CD4-positive, CD25-positive, alpha-beta regulatory T cell (primary cell): ENCODE measurements around the gene CLIC4. TPM values are rescaled to one million over a fixed set of nuclear protein-coding genes. Genes with fewer than 3 reads are reported as not detected.
"Not testable (repeated sequence)": the region's sequence is repeated elsewhere in the genome, so short reads cannot be mapped to it uniquely, and the experiment has no call there.

Source experiments
- ATAC-seq, 2 donors: fragments of 150-1000 bp; cut with Tn5 transposase; one replicate each; pipeline ENCODE4 v1.10.0; 2021; ENCODE audit warnings: low read depth in 2 of 2, moderate number of reproducible peaks in 2 of 2, moderate library complexity in 1 of 2
- DNase-seq, 3 donors: peaks; one replicate each; pipeline versions ENCODE4 v3.0.0 to v3.0.0-alpha.2; 2012 to 2022; ENCODE audit warnings: mixed read lengths in 1 of 3
- H3K27ac ChIP-seq: one replicate; pipeline ENCODE4 v1.7.0; 2013; ENCODE audit warnings: mild to moderate bottlenecking, low read length; ENCODE audit not compliant: insufficient read depth, poor library complexity, severe bottlenecking
- H3K27me3 ChIP-seq: one replicate; pipeline ENCODE4 v1.7.0; 2013; ENCODE audit warnings: low read length; ENCODE audit not compliant: control insufficient read depth, insufficient read depth
- H3K36me3 ChIP-seq: one replicate; pipeline ENCODE4 v1.7.0; 2013; ENCODE audit warnings: mild to moderate bottlenecking, low read length, moderate library complexity; ENCODE audit not compliant: control insufficient read depth, insufficient read depth
- H3K4me1 ChIP-seq: 2 replicates; pipeline ENCODE4 v1.7.0; 2013; ENCODE audit warnings: mild to moderate bottlenecking, low read length; ENCODE audit not compliant: insufficient read depth, control insufficient read depth, poor library complexity, severe bottlenecking
- H3K4me3 ChIP-seq: one replicate; pipeline ENCODE4 v1.7.0; 2013; ENCODE audit warnings: low read depth, mild to moderate bottlenecking, low read length, moderate library complexity
- H3K9me3 ChIP-seq, 2 experiments: 1 replicate in 1 of 2; 2 replicates in 1 of 2; pipeline ENCODE4 v1.7.0; 2013; ENCODE audit warnings: low read length in 2 of 2, mild to moderate bottlenecking in 1 of 2, moderate library complexity in 1 of 2; ENCODE audit not compliant: control insufficient read depth in 2 of 2
- H3K27ac Mint-ChIP-seq, 3 donors: one replicate each; pipeline ENCODE4 v1.8.0; 2020 to 2022; ENCODE audit warnings: mild to moderate bottlenecking in 3 of 3, mixed read lengths in 3 of 3, moderate library complexity in 2 of 3
- H3K27me3 Mint-ChIP-seq: one replicate; pipeline ENCODE4 v1.8.0; 2022; ENCODE audit warnings: mild to moderate bottlenecking, mixed read lengths
- H3K36me3 Mint-ChIP-seq: one replicate; pipeline ENCODE4 v1.8.0; 2020; ENCODE audit warnings: mixed read lengths
- H3K4me1 Mint-ChIP-seq, 4 donors: one replicate each; pipeline ENCODE4 v1.8.0; 2020 to 2022; ENCODE audit warnings: mixed read lengths in 4 of 4, mild to moderate bottlenecking in 1 of 4
- H3K4me3 Mint-ChIP-seq, 4 donors: one replicate each; pipeline ENCODE4 v1.8.0; 2020 to 2022; ENCODE audit warnings: mild to moderate bottlenecking in 4 of 4, mixed read lengths in 4 of 4, moderate library complexity in 3 of 4
- H3K9me3 Mint-ChIP-seq, 7 donors: one replicate each; pipeline ENCODE4 v1.8.0; 2020 to 2022; ENCODE audit warnings: mixed read lengths in 7 of 7, mild to moderate bottlenecking in 3 of 7, moderate library complexity in 2 of 7
- polyA plus RNA-seq, 4 donors: library from polyadenylated mRNA; unstranded; fragments of 300-500 nt; fragmentation: Illumina TruSeq; gene quantifications; one replicate each; pipeline ENCODE4 v1.2.3, GENCODE V29; 2021
- total RNA-seq: library from RNA; stranded (reverse); gene quantifications from one replicate; pipeline ENCODE4 v1.2.3, GENCODE V29; 2022

The CLIC4 gene
- total and polyA plus RNA-seq, 5 donors from 2014 or later, result 0.08 to 2.1 (median 0.97) TPM

DNA sequence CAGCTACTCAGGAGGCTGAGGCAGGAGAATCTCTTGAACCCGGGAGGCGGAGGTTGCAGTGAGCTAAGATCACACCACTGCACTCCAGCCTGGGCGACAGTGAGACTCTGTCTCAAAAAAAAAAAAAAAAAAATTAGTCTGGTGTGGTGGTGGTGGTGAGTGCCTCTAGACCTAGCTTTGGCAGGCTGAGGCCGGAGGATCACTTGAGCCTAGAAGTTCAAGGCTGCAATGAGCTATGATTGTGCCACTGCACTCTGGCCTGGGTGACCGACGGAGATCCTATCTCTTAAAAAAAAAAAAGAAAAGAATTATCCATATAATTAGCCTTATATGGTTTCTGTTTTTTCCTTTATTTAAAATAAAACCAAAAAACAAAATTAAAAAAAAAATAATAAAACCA lies 10.1 kb downstream of the CLIC4 start:
- H3K4me3 ChIP-seq, H3K9me3 ChIP-seq, H3K4me1 Mint-ChIP-seq, H3K4me1 ChIP-seq, H3K27ac Mint-ChIP-seq, H3K36me3 ChIP-seq, H3K9me3 Mint-ChIP-seq, DNase-seq, ATAC-seq, H3K27ac ChIP-seq, H3K4me3 Mint-ChIP-seq, H3K36me3 Mint-ChIP-seq: not testable (repeated sequence)
- peaks cover 22% of the 10 kb centered on the region for H3K27me3 Mint-ChIP-seq
- peaks cover 10% of the 10 kb centered on the region for H3K27me3 ChIP-seq

DNA sequence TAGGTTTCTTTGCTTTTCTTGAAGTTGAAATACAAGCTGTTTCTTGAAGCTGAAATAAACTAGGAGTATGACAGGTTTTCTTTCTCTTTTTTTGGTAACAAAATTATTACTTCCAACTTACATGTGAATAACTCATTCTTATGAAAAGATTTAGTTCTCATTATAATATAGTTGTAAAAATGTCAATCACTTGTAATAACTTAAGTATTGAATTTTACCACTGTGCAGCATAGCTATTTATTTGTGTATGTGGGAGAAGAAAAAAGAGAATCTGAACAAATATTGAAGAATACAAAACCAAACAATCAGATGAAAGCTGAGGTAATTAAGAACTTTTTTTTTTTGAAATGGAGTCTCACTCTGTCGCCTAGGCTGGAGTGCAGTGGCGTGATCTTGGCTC lies 11.1 kb downstream of the CLIC4 start:
- H3K4me3 ChIP-seq, result no peak overlapping the region
- no peak overlapping the region for H3K4me3 Mint-ChIP-seq
- no peaks in the 10 kb centered on the region for H3K36me3 ChIP-seq
- peaks cover 22% of the 10 kb centered on the region for H3K27me3 Mint-ChIP-seq
- ATAC-seq (no peak), DNase-seq (no peak)
- H3K27me3 ChIP-seq, result peaks cover 17% of the 10 kb centered on the region
- no peaks in the 10 kb centered on the region for H3K9me3 ChIP-seq
- H3K9me3 Mint-ChIP-seq, result peaks cover 0 to 2% (median 0%) of the 10 kb centered on the region in 7 donors
- no peaks in the 10 kb centered on the region for H3K4me1 ChIP-seq
- no peaks in the 10 kb centered on the region for H3K36me3 Mint-ChIP-seq
- no peak overlapping the region for H3K27ac ChIP-seq
- H3K4me1 Mint-ChIP-seq, result peaks cover 0 to 2% (median 0%) of the 10 kb centered on the region in 4 donors
- H3K27ac Mint-ChIP-seq, result no peak overlapping the region

DNA sequence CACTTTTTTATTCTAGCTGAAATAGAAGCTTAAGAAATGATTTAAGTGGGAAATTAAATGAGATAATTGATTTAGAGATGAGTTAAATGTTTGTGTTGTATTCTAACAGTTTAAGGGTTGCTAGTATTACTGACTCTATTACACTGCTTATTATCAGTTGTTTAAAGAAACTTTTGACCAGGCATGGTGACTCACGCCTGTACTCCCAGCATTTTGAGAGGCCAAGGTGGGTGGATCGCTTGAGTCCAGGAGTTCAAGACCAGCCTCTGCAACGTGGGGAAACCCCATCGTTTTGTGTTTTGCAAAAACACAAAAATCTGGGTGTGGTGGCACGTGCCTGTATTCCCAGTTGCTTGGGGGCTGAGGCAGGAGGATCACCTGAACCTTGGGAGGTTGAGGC lies 14.2 kb downstream of the CLIC4 start:
- Mint-ChIP-seq H3K27me3 (peaks cover 14% of the 10 kb centered on the region), H3K4me1 (no peaks in the 10 kb centered on the region), H3K36me3 (no peaks in the 10 kb centered on the region), H3K4me3 (no peak overlapping the region), H3K9me3 (no peaks in the 10 kb centered on the region), H3K27ac (no peak overlapping the region)
- no peak overlapping the region for H3K4me3 ChIP-seq
- H3K4me1 ChIP-seq, result no peaks in the 10 kb centered on the region
- no peaks in the 10 kb centered on the region for H3K36me3 ChIP-seq
- ATAC-seq, result no peak
- DNase-seq, result no peak
- no peak overlapping the region for H3K27ac ChIP-seq
- H3K9me3 ChIP-seq, result no peaks in the 10 kb centered on the region
- H3K27me3 ChIP-seq, result peaks cover 18% of the 10 kb centered on the region

DNA sequence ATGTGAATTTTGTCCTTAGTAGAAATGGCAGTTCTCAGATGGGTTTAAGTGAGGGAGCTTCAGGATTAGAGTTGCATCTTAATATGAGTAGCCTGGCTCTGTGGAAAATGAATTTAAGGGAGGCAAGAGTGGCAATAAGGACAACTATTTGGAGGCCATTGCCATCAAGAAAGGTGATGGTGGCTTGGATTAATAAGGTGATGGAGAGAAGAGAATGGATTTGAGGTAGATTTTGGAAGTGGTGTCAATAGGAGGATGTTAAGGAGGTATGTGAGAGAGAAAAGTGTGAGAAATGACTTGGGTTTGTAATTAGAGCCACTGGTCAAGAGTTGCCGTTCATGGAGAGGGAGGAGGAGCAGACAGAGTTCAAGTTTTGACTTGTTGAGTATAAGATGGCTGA lies 16.3 kb downstream of the CLIC4 start:
- Histone ChIP-seq H3K27me3 (peaks cover 18% of the 10 kb centered on the region), H3K9me3 (no peaks in the 10 kb centered on the region), H3K4me3 (no peak overlapping the region), H3K4me1 (no peaks in the 10 kb centered on the region), H3K36me3 (no peaks in the 10 kb centered on the region), H3K27ac (no peak overlapping the region)
- Mint-ChIP-seq H3K36me3 (no peaks in the 10 kb centered on the region), H3K9me3 (no peaks in the 10 kb centered on the region), H3K27ac (no peak overlapping the region), H3K4me1 (no peaks in the 10 kb centered on the region), H3K4me3 (no peak overlapping the region), H3K27me3 (peaks cover 19% of the 10 kb centered on the region)
- ATAC-seq, result no peak
- DNase-seq, result no peak

DNA sequence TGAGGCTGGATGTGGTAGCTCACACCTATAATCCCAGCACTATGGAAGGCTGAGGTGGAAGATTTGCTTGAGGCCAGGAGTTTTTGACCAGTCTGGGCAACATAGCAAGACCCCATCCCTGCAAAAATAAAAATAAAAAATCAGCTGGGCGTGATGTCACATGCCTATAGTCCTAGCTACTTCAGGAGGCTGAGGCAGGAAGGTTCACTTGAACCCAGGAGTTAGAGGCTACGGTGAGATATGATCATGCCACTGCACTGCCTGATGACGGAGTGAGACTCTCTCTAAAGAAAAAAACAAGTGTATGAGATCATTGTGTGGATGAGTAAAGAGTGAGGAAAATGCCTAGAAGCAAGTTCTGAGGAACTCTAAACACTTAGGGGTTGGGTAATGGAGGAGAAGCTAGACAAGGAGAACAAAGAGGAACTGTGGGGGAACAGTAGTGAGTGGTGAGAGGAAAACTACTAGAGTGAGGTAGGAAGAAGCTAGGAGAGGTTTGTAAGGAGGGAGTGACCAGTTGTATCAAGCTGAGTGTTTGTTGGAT lies 17.0 kb downstream of the CLIC4 start:
- no peaks in the 10 kb centered on the region for H3K9me3 ChIP-seq
- no peaks in the 10 kb centered on the region for H3K36me3 Mint-ChIP-seq
- ATAC-seq (no peak), DNase-seq (no peak)
- H3K4me3 ChIP-seq, result no peak overlapping the region
- no peak overlapping the region for H3K27ac ChIP-seq
- no peak overlapping the region for H3K4me3 Mint-ChIP-seq
- H3K27me3 ChIP-seq, result peaks cover 18% of the 10 kb centered on the region
- H3K27me3 Mint-ChIP-seq, result peaks cover 15% of the 10 kb centered on the region
- H3K4me1 ChIP-seq, result no peaks in the 10 kb centered on the region
- no peaks in the 10 kb centered on the region for H3K36me3 ChIP-seq
- H3K9me3 Mint-ChIP-seq, result no peaks in the 10 kb centered on the region
- H3K4me1 Mint-ChIP-seq, result no peaks in the 10 kb centered on the region
- H3K27ac Mint-ChIP-seq, result no peak overlapping the region

DNA sequence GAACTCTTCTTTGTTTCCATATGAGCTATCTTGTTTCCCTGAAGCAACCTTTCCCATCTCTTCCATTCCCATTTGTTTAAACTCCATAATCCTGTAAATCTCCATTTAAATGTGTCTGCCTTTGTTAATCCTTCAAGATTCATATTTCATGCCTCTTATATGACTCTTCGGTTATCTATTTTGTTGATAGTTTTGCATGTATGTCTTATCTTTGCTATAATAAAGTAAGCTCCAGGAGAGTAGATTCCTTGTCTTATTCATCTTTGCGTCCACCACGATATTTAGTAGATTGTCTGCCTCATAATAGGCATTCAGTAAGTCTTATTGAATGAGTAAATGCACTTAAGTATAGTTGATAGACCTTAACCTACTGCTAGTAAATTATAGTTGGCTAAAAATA lies 18.4 kb downstream of the CLIC4 start:
- H3K27ac Mint-ChIP-seq, result no peak overlapping the region
- peaks cover 18% of the 10 kb centered on the region for H3K27me3 ChIP-seq

DNA sequence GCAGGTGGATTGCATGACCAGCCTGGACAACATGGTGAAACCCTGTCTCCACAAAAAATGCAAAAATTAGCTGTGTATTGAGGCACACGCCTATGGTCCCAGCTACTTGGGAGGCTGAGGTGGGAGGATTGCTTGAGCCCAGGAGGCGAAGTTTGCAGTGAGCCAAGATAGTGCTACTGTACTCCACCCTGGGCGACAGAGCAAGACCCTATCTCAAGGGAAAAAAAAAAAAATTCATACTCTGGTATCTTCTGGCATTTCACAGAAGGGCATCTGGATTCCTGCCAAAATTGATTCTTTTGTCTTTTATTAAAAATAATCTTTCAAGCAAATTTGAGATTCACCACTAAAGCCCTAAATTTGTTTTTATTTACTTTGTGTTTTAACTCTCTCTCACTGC lies 19.2 kb downstream of the CLIC4 start:
- no peaks in the 10 kb centered on the region for H3K4me1 Mint-ChIP-seq
- no peaks in the 10 kb centered on the region for H3K36me3 Mint-ChIP-seq
- H3K36me3 ChIP-seq, result no peaks in the 10 kb centered on the region
- H3K4me1 ChIP-seq, result no peaks in the 10 kb centered on the region
- DNase-seq (no peak), ATAC-seq (no peak)
- peaks cover 16% of the 10 kb centered on the region for H3K27me3 ChIP-seq
- H3K27ac Mint-ChIP-seq, result no peak overlapping the region
- peaks cover 14% of the 10 kb centered on the region for H3K27me3 Mint-ChIP-seq
- H3K4me3 Mint-ChIP-seq, result no peak overlapping the region
- H3K4me3 ChIP-seq, result no peak overlapping the region
- H3K9me3 Mint-ChIP-seq, result no peaks in the 10 kb centered on the region
- no peak overlapping the region for H3K27ac ChIP-seq
- H3K9me3 ChIP-seq, result no peaks in the 10 kb centered on the region

More for the DNA sequence above, 18.4 kb downstream of the CLIC4 start:
- peaks cover 14% of the 10 kb centered on the region for H3K27me3 Mint-ChIP-seq
- no peaks in the 10 kb centered on the region for H3K9me3 ChIP-seq
- ATAC-seq, result no peak
- H3K9me3 Mint-ChIP-seq, result no peaks in the 10 kb centered on the region
- H3K4me1 Mint-ChIP-seq, result no peaks in the 10 kb centered on the region
- no peak overlapping the region for H3K4me3 ChIP-seq
- H3K4me1 ChIP-seq, result no peaks in the 10 kb centered on the region
- H3K4me3 Mint-ChIP-seq, result no peak overlapping the region
- H3K27ac ChIP-seq, result no peak overlapping the region
- H3K36me3 ChIP-seq, result no peaks in the 10 kb centered on the region
- no peaks in the 10 kb centered on the region for H3K36me3 Mint-ChIP-seq
- no peak for DNase-seq

DNA sequence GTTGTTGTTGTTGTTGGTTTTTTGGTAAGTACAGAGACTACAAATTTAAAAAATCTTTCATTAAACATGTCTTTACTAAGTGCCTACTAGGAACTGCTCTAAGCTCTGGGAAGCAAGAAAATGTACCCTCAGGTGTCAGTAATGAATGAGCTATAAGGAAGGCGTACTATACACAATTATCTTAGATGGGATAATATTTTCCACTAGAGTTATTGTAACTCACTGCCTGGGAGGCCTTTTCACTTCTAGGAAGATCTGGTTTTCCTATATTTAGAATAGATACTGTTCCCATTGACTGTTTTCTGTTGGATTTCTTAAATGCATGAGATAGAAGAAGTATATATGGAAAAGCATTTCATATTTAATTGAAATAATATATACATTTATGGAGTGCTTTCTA lies 19.6 kb downstream of the CLIC4 start:
- Histone ChIP-seq H3K4me1 (no peaks in the 10 kb centered on the region), H3K27me3 (peaks cover 12% of the 10 kb centered on the region), H3K4me3 (no peak overlapping the region), H3K9me3 (no peaks in the 10 kb centered on the region), H3K27ac (no peak overlapping the region), H3K36me3 (no peaks in the 10 kb centered on the region)
- no peaks in the 10 kb centered on the region for H3K4me1 Mint-ChIP-seq
- H3K9me3 Mint-ChIP-seq, result no peaks in the 10 kb centered on the region
- no peak overlapping the region for H3K4me3 Mint-ChIP-seq
- no peak for ATAC-seq
- H3K27ac Mint-ChIP-seq, result no peak overlapping the region
- H3K36me3 Mint-ChIP-seq, result no peaks in the 10 kb centered on the region
- H3K27me3 Mint-ChIP-seq, result peaks cover 17% of the 10 kb centered on the region
- no peak for DNase-seq
